ENCODE results near the gene RHOH.

RHOH gene

GRCh38 chr4:40190019-40190418, 6.8 kb upstream of the RHOH start:
- DNase-seq = no peak

DNA sequence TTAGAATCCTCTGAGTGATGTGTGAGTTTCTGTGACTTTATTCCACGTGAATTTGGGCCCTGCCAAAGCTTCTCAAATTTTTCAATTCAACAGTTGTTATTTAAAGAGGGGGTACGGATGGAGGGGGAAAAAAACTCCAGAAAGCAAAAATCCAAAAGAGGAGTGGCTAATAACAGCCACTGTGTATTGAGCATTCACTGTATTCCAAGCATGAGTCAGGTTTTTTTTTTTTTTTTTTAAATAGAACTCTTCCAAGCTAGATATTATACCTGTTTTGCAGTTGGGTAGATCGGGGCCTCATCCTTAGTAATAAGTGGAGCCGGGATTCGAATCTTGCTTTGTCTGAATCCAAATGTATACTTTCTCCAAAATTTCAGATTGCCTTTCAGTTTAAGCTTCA, 6.4 kb upstream of the RHOH start:
- no peak for DNase-seq

- no peak for DNase-seq
Measured at GRCh38 chr4:40190880-40191815, 5.7 kb upstream of the RHOH start.

DNA sequence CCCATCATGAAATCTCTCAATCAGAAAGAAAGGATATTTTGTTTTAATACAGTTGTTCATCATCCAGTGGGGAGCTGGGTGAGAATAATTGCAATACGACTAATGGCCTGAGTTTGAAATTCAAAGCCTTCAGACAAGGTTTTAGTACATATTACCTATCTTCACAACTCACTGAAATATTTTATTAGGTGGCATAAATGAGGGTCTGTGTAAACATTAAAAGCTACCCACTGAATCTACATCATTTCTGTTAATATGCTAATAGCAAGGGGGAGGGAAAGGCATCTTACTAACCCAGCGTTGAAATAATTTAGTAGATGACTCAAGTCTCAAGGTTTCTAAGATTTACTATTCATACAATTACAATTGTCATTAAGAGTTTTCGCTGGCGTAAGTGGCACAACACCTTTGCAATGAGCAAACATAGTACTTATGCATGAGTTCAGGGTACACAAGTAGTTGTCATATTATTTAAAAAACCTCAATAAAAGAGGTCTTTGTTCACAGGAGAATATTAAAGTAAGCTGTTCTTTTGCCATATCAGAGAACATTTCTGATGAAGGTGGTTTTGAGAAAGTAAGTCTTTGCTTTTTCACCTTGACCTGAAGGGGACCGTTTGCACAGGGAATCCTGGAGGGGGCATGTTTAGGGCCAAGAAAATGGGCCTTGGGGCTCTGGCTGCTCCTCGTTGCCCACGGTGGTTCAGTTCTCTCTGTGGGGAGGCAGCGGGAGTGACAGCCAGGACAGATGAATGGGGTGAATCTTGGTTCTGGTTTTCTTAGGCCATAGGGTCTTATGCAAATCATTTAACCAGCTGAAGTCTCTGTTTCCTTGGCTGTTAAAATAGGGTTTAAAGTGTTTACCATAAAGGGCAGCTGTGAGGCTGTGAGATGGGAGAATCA, 4.5 kb upstream of the RHOH start:
- no peak for DNase-seq

DNA sequence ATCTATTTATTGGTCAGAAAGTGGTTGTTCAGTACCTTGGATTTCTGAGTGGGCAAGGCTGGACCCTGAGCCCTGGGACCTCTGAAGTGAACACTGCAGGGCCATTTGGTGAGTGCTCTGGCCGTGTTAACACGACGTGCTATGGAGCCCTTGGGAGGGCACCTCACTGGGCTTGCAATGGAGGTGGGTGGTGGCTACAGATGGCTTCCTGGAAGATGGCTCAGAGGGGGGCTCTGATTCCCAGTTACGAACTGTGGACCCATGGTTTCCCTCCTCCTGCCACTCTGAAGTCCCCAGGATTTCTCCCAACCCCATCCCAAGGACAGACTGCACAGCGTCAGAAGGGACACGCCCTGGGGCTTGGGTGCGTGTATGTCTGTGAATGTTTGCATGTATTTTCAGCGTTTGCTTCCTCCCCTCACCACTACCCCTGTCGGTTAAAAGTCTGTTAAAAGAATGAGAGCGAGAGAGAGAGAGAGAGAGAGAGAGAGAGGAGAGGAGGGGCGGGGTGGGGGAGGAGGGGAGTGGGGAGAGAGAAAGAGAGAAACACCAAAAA, 3.7 kb upstream of the RHOH start:
- DNase-seq = peak in 2 of 4 experiments; percentile 11 to 26

DNA sequence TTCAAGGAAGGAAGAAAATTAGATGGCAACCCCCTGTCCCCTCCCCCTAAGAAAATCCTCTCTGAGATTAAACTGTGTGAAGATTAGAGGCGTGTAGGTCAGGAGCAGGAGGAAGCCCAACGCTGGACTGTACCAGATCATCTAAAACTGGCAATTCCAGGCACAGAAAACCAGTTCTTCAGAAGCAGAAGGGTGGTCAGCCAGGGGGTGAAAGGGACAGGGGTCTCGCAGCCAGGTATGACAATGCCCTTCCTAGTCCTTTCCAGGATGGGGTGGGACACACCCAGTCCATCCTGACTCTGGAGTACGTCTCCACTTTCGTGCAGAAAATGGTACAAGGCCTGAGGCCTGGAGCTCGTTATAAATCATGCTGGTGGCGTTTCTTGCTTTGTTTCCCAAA, 3.3 kb upstream of the RHOH start:
- DNase-seq = no peak

GRCh38 chr4:40194602-40195161, 2.1 kb upstream of the RHOH start:
- DNase-seq = no peak

DNA sequence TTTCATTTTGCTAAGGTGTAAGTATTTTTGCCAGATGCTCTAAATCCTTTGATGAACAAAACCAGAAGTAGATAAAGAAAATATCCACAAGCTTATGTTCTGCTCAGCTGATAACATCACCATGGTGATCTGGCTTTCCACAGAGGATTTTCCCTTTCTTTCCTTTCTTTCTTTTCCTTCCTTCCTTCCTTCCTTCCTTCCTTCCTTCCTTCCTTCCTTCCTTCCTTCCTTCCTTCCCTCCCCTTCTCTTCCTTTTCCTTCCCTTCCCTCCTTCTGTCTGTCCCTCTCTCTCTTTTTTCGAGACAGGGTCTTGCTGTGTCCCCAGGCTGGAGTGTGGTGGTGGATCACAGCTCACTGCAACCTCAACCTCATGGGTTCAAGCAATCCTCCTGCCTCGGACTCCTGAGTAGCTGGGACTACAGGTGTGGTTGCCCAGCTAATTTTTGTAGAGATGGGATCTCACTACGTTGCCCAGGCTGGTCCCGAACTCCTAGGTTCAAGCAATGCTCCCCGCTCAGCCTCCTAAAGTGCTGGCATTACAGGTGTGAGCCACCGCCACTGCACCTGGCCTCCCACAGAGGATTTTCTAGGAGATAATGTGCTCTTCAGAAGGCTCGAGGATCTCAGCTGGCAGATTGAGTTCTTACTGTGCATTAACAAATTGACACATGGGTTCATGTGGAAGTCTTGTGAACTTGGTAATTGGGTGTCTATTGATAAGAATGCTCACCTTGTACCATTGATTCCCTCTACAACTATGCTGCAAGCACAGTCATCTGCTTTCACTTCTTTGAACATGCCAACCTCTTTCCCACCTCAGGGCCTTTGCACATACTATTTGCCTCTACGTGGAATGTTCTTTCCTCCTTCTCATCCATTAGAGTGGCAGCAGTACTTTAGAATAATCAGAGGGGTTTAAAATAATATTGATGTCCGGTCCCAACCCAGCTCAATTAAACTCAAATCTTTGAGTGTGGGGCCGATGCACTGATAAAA, 1.4 kb upstream of the RHOH start:
- no peak for DNase-seq

DNA sequence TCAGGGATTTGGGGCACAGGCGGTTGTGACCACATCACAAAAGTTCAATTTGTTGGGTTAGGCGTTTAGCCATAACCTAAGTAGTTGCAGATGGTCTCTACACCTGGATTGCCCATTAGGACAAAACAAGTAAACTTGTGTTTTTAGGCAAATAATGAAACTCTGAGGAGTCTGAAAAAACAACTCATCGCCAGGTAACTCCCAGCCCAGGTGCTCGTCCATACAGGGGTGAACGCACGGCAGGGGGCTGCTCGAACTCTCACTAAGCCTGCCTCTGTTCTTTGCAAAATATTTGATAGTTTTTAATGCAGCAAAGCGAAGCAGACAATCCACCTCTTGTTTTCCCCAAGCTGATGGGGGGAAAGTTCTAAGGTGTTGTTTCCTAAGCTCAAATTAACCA, 559 bp upstream of the RHOH start:
- no peak for DNase-seq

DNA sequence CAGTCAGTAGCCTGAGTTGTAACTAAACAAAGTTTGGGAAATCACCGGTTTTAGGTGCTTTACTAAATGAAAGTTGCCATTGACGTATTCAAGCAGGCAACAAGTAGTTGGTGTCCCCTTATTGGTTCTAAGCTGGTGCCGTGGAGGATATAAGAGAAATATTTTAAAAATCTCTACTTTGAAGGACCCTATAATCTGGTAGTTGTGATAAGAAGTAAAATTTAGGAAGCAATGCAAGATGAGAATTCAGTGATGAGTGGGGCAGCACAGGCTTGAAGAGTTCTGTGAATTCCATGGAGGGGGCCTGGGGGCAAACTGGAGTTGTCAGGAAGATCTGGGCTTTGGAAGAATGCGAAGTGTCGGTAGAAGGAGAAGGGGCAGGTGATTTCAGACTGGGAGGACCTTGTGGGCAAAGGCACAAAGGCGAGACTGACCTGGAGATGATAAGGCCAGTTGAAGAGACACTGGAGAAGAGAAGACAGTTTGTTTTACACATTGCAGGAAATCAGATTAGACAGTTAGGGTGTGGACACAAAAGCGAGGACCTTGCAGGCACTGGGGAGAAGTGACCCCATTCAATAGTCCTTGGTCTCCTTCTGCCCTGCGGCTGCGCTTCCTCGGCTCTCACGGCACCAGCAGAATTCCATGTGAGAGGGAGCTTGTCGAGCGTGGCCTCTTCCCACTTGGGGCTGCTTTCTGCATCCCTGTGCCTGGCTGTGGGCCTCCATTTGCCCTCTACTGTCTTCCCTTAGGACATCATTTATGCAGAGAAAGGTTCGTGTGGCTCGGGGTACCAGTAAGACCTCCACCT, 1.3 kb downstream of the RHOH start:
- DNase-seq = no peak

DNA sequence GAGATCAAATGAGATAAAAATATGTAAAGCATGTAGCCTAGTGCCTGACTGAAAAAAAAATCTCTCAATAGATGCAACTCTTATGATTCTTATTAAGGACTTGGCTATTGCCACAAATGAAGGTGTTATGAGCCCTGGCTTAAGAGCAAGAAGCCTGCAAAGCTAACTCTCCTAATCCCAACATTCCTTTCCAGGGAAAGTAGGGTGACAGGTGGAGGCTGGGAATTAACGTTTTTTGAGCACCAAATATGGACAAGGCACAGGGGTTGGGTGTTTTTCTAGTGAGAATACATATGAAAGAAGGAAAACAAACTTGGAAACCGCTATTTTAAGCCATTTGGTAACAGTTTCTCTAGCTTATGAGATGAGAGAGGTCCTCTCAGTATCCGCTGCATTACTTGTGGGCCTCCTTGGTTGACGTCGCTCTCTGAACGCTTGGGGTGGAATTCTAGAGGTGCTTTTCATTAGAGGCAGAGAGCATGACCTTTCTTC, 2.4 kb downstream of the RHOH start:
- DNase-seq = no peak

GRCh38 chr4:40199999-40200874, 3.4 kb downstream of the RHOH start:
- peak; percentile 13 to 36 (median 28) for DNase-seq

GRCh38 chr4:40200875-40201801, 4.3 kb downstream of the RHOH start:
- no peak for DNase-seq

DNA sequence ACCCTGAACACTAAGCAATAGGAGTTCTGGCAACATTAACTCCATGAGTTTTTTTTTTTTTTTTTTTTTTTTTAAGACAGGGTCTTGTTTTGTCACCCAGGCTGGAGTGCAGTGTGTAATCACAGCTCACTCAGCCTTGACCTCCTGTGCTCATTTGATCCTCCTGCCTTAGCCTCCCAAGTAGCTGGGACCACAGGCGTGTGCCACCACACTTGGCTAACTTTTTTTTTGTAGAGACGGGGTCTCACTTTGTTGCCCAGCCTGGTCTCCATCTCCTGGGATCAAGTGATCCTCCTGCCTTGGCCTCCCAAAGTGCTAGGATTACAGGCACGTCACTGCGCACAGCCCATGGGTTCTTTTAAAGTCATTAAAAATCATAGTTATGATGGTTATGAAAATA, 5.1 kb downstream of the RHOH start:
- no peak for DNase-seq

- no peak for DNase-seq
Measured at GRCh38 chr4:40202474-40202873, 5.6 kb downstream of the RHOH start.

DNA sequence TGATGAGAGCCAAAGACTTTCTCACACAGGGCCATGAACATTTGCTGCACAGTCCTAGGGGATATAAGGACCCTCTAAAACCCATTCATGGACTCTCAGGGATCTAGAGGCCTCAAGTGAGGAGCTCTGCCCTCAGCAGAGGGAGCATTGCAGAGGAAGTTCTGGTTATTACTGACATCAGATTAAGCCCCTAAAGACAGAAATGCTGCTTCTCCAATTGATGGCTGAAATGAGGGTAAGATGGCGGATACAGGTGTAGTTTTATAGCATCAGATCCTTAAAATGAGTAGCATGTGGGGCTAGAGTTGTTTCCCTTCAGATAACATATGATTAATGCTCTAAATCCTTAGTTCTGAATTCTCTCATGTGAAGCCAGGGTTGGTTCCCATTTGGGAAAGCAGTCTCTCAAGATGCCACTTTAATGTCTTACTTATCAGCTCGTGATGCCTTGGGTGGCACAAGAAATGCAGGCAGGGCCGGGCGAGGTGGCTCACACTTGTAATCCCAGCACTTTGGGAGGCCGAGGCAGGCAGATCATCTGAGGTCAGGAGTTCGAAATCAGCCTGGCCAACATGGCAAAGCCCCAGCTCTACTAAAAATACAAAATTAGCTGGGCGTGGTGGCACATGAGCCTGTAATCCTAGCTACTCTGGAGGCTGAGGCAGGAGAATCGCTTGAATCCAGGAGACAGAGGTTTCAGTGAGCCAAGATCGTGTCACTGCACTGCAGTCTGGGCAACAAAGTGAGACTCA, 7.9 kb downstream of the RHOH start:
- no peak for DNase-seq

DNA sequence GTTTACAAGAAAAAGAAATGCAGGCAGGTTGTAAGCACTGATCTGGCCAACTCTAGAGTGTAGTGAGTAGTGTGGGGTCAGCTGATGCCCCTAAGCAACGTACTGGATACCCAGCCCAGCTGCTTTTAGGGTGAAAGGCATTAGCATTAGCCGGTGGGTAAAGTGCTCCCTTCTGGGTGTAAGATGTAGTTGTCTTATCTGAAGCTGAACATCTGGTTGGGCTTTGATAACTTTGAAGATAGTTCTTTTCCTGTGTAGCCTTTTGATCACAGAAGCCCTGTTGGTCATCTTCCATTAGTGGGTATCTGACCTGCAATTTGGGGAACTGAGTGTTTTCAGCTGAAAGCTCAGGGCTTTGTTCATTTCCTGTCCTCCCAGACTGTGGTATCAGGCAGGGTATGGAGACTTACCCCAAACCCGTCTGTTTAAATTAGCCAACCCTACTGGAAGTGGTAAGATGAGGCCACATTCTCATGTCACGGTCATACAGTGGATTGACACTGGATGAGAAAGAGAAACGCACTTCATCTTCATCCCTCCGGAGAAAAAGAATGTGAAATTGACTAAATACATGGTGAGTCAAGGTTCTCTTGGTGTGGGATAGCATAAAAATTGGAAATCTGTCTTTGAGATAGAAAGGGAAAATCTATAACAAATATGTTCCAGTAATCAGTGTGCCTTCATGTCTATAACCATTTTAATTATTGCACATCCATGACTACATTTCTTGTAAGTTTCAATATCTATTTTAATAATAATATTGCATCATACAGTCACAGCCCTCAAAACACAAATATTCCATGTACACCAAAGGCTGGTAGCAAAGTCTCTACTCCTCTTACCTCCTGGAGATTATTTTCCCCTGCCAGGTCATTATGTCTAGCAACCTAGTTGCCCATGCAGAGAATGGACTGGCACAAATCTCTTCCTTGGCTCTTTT, 8.7 kb downstream of the RHOH start:
- DNase-seq = no peak

All from activated CD4-positive, CD25-positive, alpha-beta regulatory T cell (primary cell).